ENCODE results near the gene SELL.
"Not testable (repeated sequence)": the region's sequence is repeated elsewhere in the genome, so short reads cannot be mapped to it uniquely, and the experiment has no call there.

SELL gene

GRCh38 chr1:169711469-169712308 is at the start of gene SELL:
Gene SELL, minus strand, starts transcription at chr1:169711620. Its CDS starts 122 bp downstream, at chr1:169711498.
- peak; percentile 78 to 79 for DNase-seq

- no peak for DNase-seq
These were observed 47.6 kb upstream of the SELL start for GRCh38 chr1:169759038-169759437.

GRCh38 chr1:169753549-169753948 is 42.1 kb upstream of the SELL start:
- DNase-seq = no peak

GRCh38 chr1:169750041-169750440 is 38.6 kb upstream of the SELL start:
- no peak for DNase-seq

- DNase-seq = no peak
These were observed 35.1 kb upstream of the SELL start for GRCh38 chr1:169746550-169746949.

GRCh38 chr1:169745015-169745861 is 33.8 kb upstream of the SELL start:
- DNase-seq = no peak

GRCh38 chr1:169741666-169742394 is 30.4 kb upstream of the SELL start:
- no peak for DNase-seq

- DNase-seq = no peak
These were observed 28.6 kb upstream of the SELL start for GRCh38 chr1:169739980-169740379.

- DNase-seq = no peak
These were observed 22.5 kb upstream of the SELL start, which contains the start of gene SELE for GRCh38 chr1:169733924-169734323. Gene SELE, minus strand, starts transcription at chr1:169734079. Its CDS starts 467 bp downstream, at chr1:169733612.

GRCh38 chr1:169731446-169731845 is 20.0 kb upstream of the SELL start:
- no peak for DNase-seq

- DNase-seq = no peak
These were observed 18.6 kb upstream of the SELL start for GRCh38 chr1:169729991-169730390.

GRCh38 chr1:169727307-169727706 is 15.9 kb upstream of the SELL start:
- no peak for DNase-seq

- no peak for DNase-seq
These were observed 15.4 kb upstream of the SELL start for GRCh38 chr1:169726851-169727250.

GRCh38 chr1:169725930-169726329 is 14.5 kb upstream of the SELL start:
- no peak for DNase-seq

GRCh38 chr1:169724168-169724567 is 12.7 kb upstream of the SELL start:
- DNase-seq = no peak

GRCh38 chr1:169723763-169724162 is 12.3 kb upstream of the SELL start:
- no peak for DNase-seq

GRCh38 chr1:169722779-169723178 is 11.4 kb upstream of the SELL start:
- no peak for DNase-seq

- not testable (repeated sequence) for DNase-seq
These were observed 3.7 kb upstream of the SELL start for GRCh38 chr1:169715100-169715499.

GRCh38 chr1:169713090-169713489 is 1.7 kb upstream of the SELL start:
- DNase-seq = not testable (repeated sequence)

GRCh38 chr1:169712309-169712631 is 850 bp upstream of the SELL start:
- DNase-seq = no peak

GRCh38 chr1:169708647-169709046 is 2.8 kb downstream of the SELL start:
- no peak for DNase-seq

GRCh38 chr1:169707912-169708604 is 3.4 kb downstream of the SELL start:
- no peak for DNase-seq

- no peak for DNase-seq
These were observed 6.6 kb downstream of the SELL start for GRCh38 chr1:169704797-169705196.
